K562 (cell line): ENCODE data around the gene FAM174C. TPM values are rescaled to one million over a fixed set of nuclear protein-coding genes. Genes with fewer than 3 reads are reported as not detected.

ENCODE experiments used
- ARID4B ChIP-seq: sonication (generic); formaldehyde crosslinking; IDR thresholded peaks from 2 replicates; pipeline ENCODE4 v1.8.0; 2022; ENCODE audit warnings: mild to moderate bottlenecking, missing genetic modification reagents
- ETS2 ChIP-seq: IDR thresholded peaks from 2 replicates; pipeline ENCODE4 v1.6.1; 2016; ENCODE audit warnings: borderline replicate concordance, missing genetic modification characterization, mild to moderate bottlenecking, moderate library complexity, missing compliant biosample characterization; ENCODE audit not compliant: poor library complexity, severe bottlenecking
- ETV5 ChIP-seq: sonication (generic); formaldehyde crosslinking; IDR thresholded peaks from 2 replicates; pipeline ENCODE4 v1.4.0; 2020; ENCODE audit warnings: low read depth, mild to moderate bottlenecking, missing genetic modification reagents
- HDAC3 ChIP-seq: fragments of 450-650 bp; IDR thresholded peaks from 2 replicates; pipeline ENCODE4 v1.6.1; 2018; ENCODE audit warnings: borderline replicate concordance, mild to moderate bottlenecking, moderate library complexity; ENCODE audit not compliant: partially characterized antibody
- HSF4 ChIP-seq: fragments of 250-450 bp; sonication (Bioruptor Pico); IDR thresholded peaks from 2 replicates; pipeline ENCODE4 v2.1.2; 2022; ENCODE audit warnings: mild to moderate bottlenecking, moderate library complexity, borderline replicate concordance
- KDM4B ChIP-seq, 2 experiments: fragments of 450-650 bp in 1 of 2; sonication (generic) in 1 of 2; IDR thresholded peaks; 2 replicates each; pipeline ENCODE4 v1.6.1; 2016 to 2017; ENCODE audit warnings: borderline replicate concordance in 2 of 2, antibody characterized with exemption in 1 of 2, low read depth in 1 of 2, mild to moderate bottlenecking in 1 of 2
- NELFE ChIP-seq: IDR thresholded peaks from 2 replicates; pipeline ENCODE4 v1.6.1; 2011; ENCODE audit warnings: mild to moderate bottlenecking; ENCODE audit not compliant: insufficient read depth, insufficient read length
- NFATC3 ChIP-seq: fragments of 450-650 bp; IDR thresholded peaks from 2 replicates; pipeline ENCODE4 v1.6.1; 2017; ENCODE audit warnings: mild to moderate bottlenecking
- POLR2B ChIP-seq: fragments of 450-650 bp; IDR thresholded peaks from 2 replicates; pipeline ENCODE4 v1.6.1; 2018; ENCODE audit warnings: low read depth; ENCODE audit not compliant: partially characterized antibody
- PTBP1 ChIP-seq: fragments of 200-400 bp; formaldehyde crosslinking; IDR thresholded peaks from 2 replicates; pipeline ENCODE4 v1.6.1; 2017; ENCODE audit warnings: low read depth, low read length
- RAD21 ChIP-seq, 2 experiments: fragments of 250-450 bp in 1 of 2; fragments of 450-650 bp in 1 of 2; sonication (Bioruptor Pico) in 1 of 2; formaldehyde crosslinking in 1 of 2; IDR thresholded peaks in 1 of 2; conservative IDR thresholded peaks in 1 of 2; 2 replicates each; pipeline versions ENCODE4 v1.4.0 to v1.8.0; 2020 to 2022; ENCODE audit warnings: mild to moderate bottlenecking in 2 of 2, moderate library complexity in 1 of 2
- SIRT6 ChIP-seq: IDR thresholded peaks from one replicate; pipeline ENCODE4 v1.6.1; 2012; ENCODE audit warnings: low read depth, mild to moderate bottlenecking, control low read depth, inconsistent platforms, low read length, moderate library complexity
- SMC3 ChIP-seq: conservative IDR thresholded peaks from 2 replicates; pipeline ENCODE4 v1.6.1; 2011; ENCODE audit warnings: low read depth, low read length, improper control_type of control experiment; ENCODE audit not compliant: insufficient read depth
- SRF ChIP-seq, 2 experiments: fragments of 250-450, 450-650 bp in 1 of 2; sonication (Bioruptor Pico) in 1 of 2; sonication (generic) in 1 of 2; formaldehyde crosslinking; IDR thresholded peaks; 2 replicates each; pipeline versions ENCODE4 v1.5.0 to v1.5.1; 2020 to 2022; ENCODE audit warnings: mild to moderate bottlenecking in 1 of 2, missing genetic modification reagents in 1 of 2
- TAF9B ChIP-seq: fragments of 450-650 bp; IDR thresholded peaks from 2 replicates; pipeline ENCODE4 v1.6.1; 2018; ENCODE audit warnings: mild to moderate bottlenecking; ENCODE audit not compliant: partially characterized antibody
- USF2 ChIP-seq: sonication (generic); formaldehyde crosslinking; IDR thresholded peaks from 2 replicates; pipeline ENCODE4 v1.5.0; 2020; ENCODE audit warnings: missing genetic modification reagents
- WHSC1 ChIP-seq: IDR thresholded peaks from one replicate; pipeline ENCODE4 v1.6.1; 2012; ENCODE audit warnings: low read length, control low read depth, inconsistent platforms
- ZNF12 ChIP-seq: sonication (generic); formaldehyde crosslinking; IDR thresholded peaks from 2 replicates; pipeline ENCODE4 v1.4.0; 2020; ENCODE audit warnings: mild to moderate bottlenecking, missing genetic modification reagents
- ZNF316 ChIP-seq: fragments of 450-650 bp; IDR thresholded peaks from 2 replicates; pipeline ENCODE4 v1.6.1; 2016
- ZNF586 ChIP-seq: fragments of 450-650 bp; formaldehyde crosslinking; conservative IDR thresholded peaks from 2 replicates; pipeline ENCODE4 v1.4.0; 2020; ENCODE audit warnings: mild to moderate bottlenecking, moderate library complexity
- ZNF644 ChIP-seq: fragments of 200-800 bp; sonication (Bioruptor generic); IDR thresholded peaks from 2 replicates; pipeline ENCODE4 v1.6.1; 2016; ENCODE audit warnings: low read depth, missing genetic modification characterization, missing compliant biosample characterization
- ZZZ3 ChIP-seq: fragments of 450-650 bp; IDR thresholded peaks from 2 replicates; pipeline ENCODE4 v1.6.1; 2016; ENCODE audit warnings: antibody characterized with exemption, mild to moderate bottlenecking, moderate library complexity
- polyA plus RNA-seq, 8 experiments: library from polyadenylated mRNA; depleted of rRNA in 4 of 8; stranded (reverse) in 5 of 8; unstranded in 3 of 8; fragments of >200 nt; fragmentation: Nextera tagmentation in 2 of 8; fragmentation: Illumina TruSeq in 1 of 8; extraction: Ambion mirVana in 2 of 8; extraction: Trizol in 1 of 8; gene quantifications; 2 replicates each; pipeline versions ENCODE4 v1.2.1 to v1.2.3, GENCODE V29; 2011 to 2014; ENCODE audit warnings: inconsistent platforms in 1 of 8, missing spikeins in 1 of 8
- total RNA-seq, 7 experiments: library from RNA; depleted of rRNA in 6 of 7; stranded (reverse); fragments of >200 nt in 6 of 7; fragmentation: Illumina TruSeq in 2 of 7; extraction: Trizol in 2 of 7; gene quantifications; 2 replicates each; pipeline versions ENCODE4 v1.2.1 to v1.2.3, GENCODE V29; 2011 to 2021; ENCODE audit warnings: low replicate concordance in 1 of 7

Gene FAM174C
- total and polyA plus RNA-seq, 9 of the 15 experiments (the other 6 are each of a cell fraction or from before 2014, with no cell fraction given), result 0.66 to 89.6 (median 20.3) TPM

GRCh38 chr19:1275260-1275975, at the start of gene FAM174C (continued):
- TF ChIP-seq TAF9B (no peak), HSF4 (CRISPR knock-in tag) (peak; percentile 64; the same call in 1 of the 2 replicates), WHSC1 (no peak), SRF (CRISPR knock-in tag; IDR thresholded peaks at IDR 0.05) (no peak), RAD21 (CRISPR knock-in tag; conservative IDR thresholded peaks at IDR 0.05 in 1 of 2, IDR thresholded peaks at IDR 0.05 in 1 of 2) (no peak), NFATC3 (no peak), POLR2B (peak; percentile 84), SIRT6 (no peak), ZNF12 (CRISPR knock-in tag) (no peak), HDAC3 (no peak), ZZZ3 (no peak), PTBP1 (no peak), ZNF644 (peak; percentile 83; the same call in 1 of the 2 replicates), ZNF586 (CRISPR knock-in tag) (0 out of 2 replicates have a peak, but pooled peaks have one; percentile 3), USF2 (CRISPR knock-in tag) (peak; percentile 100), ETV5 (CRISPR knock-in tag) (peak; percentile 0; the same call in 1 of the 2 replicates), ETS2 (tag) (peak; percentile 72), KDM4B (IDR thresholded peaks at IDR 0.05; ENCODE audit: borderline replicate concordance in 2 of 2, low read depth in 1 of 2) (no peak; a peak in 1 of 4 replicates), NELFE (no peak), ZNF316 (no peak), SMC3 (no peak), ARID4B (CRISPR knock-in tag) (peak; percentile 97)
